Endothelial cell of umbilical vein (primary cell): ENCODE measurements around the gene NPY2R. TPM values are rescaled to one million over a fixed set of nuclear protein-coding genes. Genes with fewer than 3 reads are reported as not detected.

Experiments used
- BruUV-seq: library from RNA; stranded (reverse); fragments of 400-500 nt; replicated peaks from 2 replicates; lab custom pipeline; 2021; lab: Mats Ljungman, UMichigan
- CTCF ChIA-PET: fragments of 300-600, 350-600 bp; sonication (Branson Sonifier 250); formaldehyde crosslinking; loops from one replicate; lab custom pipeline; 2021; ENCODE audit warnings: antibody characterized with exemption, inconsistent platforms; lab: Charles Lee
- POLR2A ChIA-PET: fragments of 300-600, 350-600 bp; sonication (Branson Sonifier 250); formaldehyde crosslinking; loops from one replicate; lab custom pipeline; 2021; ENCODE audit warnings: antibody characterized with exemption, inconsistent platforms; lab: Charles Lee
- DNase-seq: peaks from one replicate; pipeline ENCODE4 v3.0.0-alpha.2; 2011; ENCODE audit warnings: low read depth, low spot score
- FAIRE-seq: peaks from 2 replicates; lab custom pipeline; 2011; peaks lifted over from hg19 to GRCh38; lab: Jason Lieb, UNC
- H2AFZ ChIP-seq: 2 replicates; pipeline ENCODE4 v1.6.0; 2012; ENCODE audit warnings: low read depth, low read length, control low read depth, inconsistent platforms
- H3K27ac ChIP-seq: 2 replicates; pipeline ENCODE4 v1.5.1; 2011; ENCODE audit warnings: low read depth, mild to moderate bottlenecking, control low read depth, low read length, moderate library complexity; ENCODE audit not compliant: insufficient read depth
- H3K27me3 ChIP-seq, 2 experiments: 2 replicates each; pipeline versions ENCODE4 v1.6.0 to v1.6.1; 2011; ENCODE audit warnings: low read length in 2 of 2, mixed read lengths in 1 of 2; ENCODE audit not compliant: control insufficient read depth in 2 of 2, insufficient read depth in 2 of 2
- H3K36me3 ChIP-seq, 2 experiments: 2 replicates in 1 of 2; 3 replicates in 1 of 2; pipeline ENCODE4 v1.5.1; 2011; ENCODE audit warnings: low read length in 2 of 2, mild to moderate bottlenecking in 1 of 2, moderate library complexity in 1 of 2; ENCODE audit not compliant: control insufficient read depth in 2 of 2, insufficient read depth in 2 of 2; ENCODE audit errors: extremely low read depth in 1 of 2
- H3K4me1 ChIP-seq: 3 replicates; pipeline ENCODE4 v1.5.1; 2011; ENCODE audit warnings: mild to moderate bottlenecking, low read length; ENCODE audit not compliant: control insufficient read depth, insufficient read depth; ENCODE audit errors: extremely low read depth
- H3K4me2 ChIP-seq: 2 replicates; pipeline ENCODE4 v1.6.1; 2011; ENCODE audit warnings: low read length, control low read depth, mixed read lengths; ENCODE audit not compliant: insufficient read depth
- H3K4me3 ChIP-seq, 3 experiments: fragments of 200-600 bp in 1 of 3; sonication (generic), shearing (Covaris generic) in 1 of 3; replicated peaks in 1 of 3; 2 replicates each; pipeline ENCODE4 v1.5.1; 2011 to 2016; ENCODE audit warnings: control low read depth in 3 of 3, low read length in 3 of 3, mild to moderate bottlenecking in 2 of 3, inconsistent platforms in 1 of 3, low read depth in 1 of 3, moderate library complexity in 1 of 3; ENCODE audit not compliant: insufficient read depth in 1 of 3
- H3K79me2 ChIP-seq: 2 replicates; pipeline ENCODE4 v1.6.0; 2012; ENCODE audit warnings: low read length, inconsistent platforms; ENCODE audit not compliant: control insufficient read depth, insufficient read depth
- H3K9ac ChIP-seq: replicated peaks from 2 replicates; pipeline ENCODE3; 2011; ENCODE audit warnings: low read length, control low read depth; ENCODE audit not compliant: insufficient read depth; ENCODE audit errors: extremely low read depth
- H3K9me1 ChIP-seq: replicated peaks from 3 replicates; pipeline ENCODE4 v1.6.0; 2011; ENCODE audit warnings: mild to moderate bottlenecking, low read length; ENCODE audit not compliant: control insufficient read depth, insufficient read depth; ENCODE audit errors: extremely low read depth
- H3K9me3 ChIP-seq: replicated peaks from 2 replicates; pipeline ENCODE4 v1.5.1; 2012; ENCODE audit warnings: low read length, inconsistent platforms; ENCODE audit not compliant: control insufficient read depth, insufficient read depth
- H4K20me1 ChIP-seq: replicated peaks from 2 replicates; pipeline ENCODE3; 2011; ENCODE audit warnings: mild to moderate bottlenecking, low read length; ENCODE audit not compliant: control insufficient read depth, insufficient read depth; ENCODE audit errors: extremely low read depth
- EZH2 ChIP-seq: IDR thresholded peaks from 2 replicates; pipeline ENCODE4 v1.6.1; 2012; ENCODE audit warnings: borderline replicate concordance, low read depth, mild to moderate bottlenecking, moderate library complexity, low read length, inconsistent platforms; ENCODE audit not compliant: severe bottlenecking
- FOS ChIP-seq: IDR thresholded peaks from 2 replicates; pipeline ENCODE4 v1.6.1; 2011; ENCODE audit warnings: mild to moderate bottlenecking, low read length, moderate library complexity, borderline replicate concordance; ENCODE audit not compliant: insufficient read depth
- GATA2 ChIP-seq: IDR thresholded peaks from 2 replicates; pipeline ENCODE4 v1.7.0; 2011; ENCODE audit warnings: low read depth, mild to moderate bottlenecking, moderate library complexity, mixed read lengths, low read length; ENCODE audit not compliant: insufficient read length, insufficient read depth
- JUN ChIP-seq: IDR thresholded peaks from 2 replicates; pipeline ENCODE4 v1.6.1; 2011; ENCODE audit warnings: borderline replicate concordance, low read depth; ENCODE audit not compliant: insufficient read length, insufficient read depth
- MYC ChIP-seq: IDR thresholded peaks from one replicate; pipeline ENCODE4 v1.6.1; 2011; ENCODE audit warnings: mild to moderate bottlenecking, low read depth, low read length
- POLR2A ChIP-seq: IDR thresholded peaks from 2 replicates; pipeline ENCODE4 v1.6.1; 2012; ENCODE audit warnings: low read depth, mild to moderate bottlenecking, control low read depth, low read length
- POLR2AphosphoS5 ChIP-seq: IDR thresholded peaks from 2 replicates; pipeline ENCODE4 v1.6.1; 2012; ENCODE audit warnings: low read depth, mild to moderate bottlenecking, control low read depth, low read length, moderate library complexity; ENCODE audit not compliant: insufficient read depth
- dilution Hi-C: fragments of 300-500 bp; cut with MboI; formaldehyde crosslinking; loops from one replicate; pipeline ENCODE4 v1.15.0; 2019; ENCODE audit warnings: low sequenced_read_pairs; ENCODE audit not compliant: extremely low pct_ligation_motif_present
- intact Hi-C: fragments of 100-400 bp; cut with micrococcal nuclease; formaldehyde crosslinking; loops from one replicate; pipeline ENCODE4 v1.10.0; 2022
- polyA plus RNA-seq, 4 experiments: library from polyadenylated mRNA; depleted of rRNA in 3 of 4; stranded (reverse) in 3 of 4; unstranded in 1 of 4; fragments of >200 nt; gene quantifications; 2 replicates each; pipeline versions ENCODE4 v1.2.1 to v1.2.3, GENCODE V29; 2011 to 2012; ENCODE audit warnings: missing spikeins in 1 of 4
- total RNA-seq: library from RNA; stranded (reverse); gene quantifications from 2 replicates; pipeline ENCODE4 v1.2.3, GENCODE V29; 2021
- TF ChIP-seq, protein P1 (sequence below): IDR thresholded peaks from 2 replicates; pipeline ENCODE4 v1.6.1; 2011; ENCODE audit not compliant: insufficient read depth, insufficient read length
- TF ChIP-seq, protein P2 (sequence below), 2 donors: IDR thresholded peaks; 1 replicate in 1 of 2; 2 replicates in 1 of 2; pipeline ENCODE4 v1.5.1; 2011; ENCODE audit warnings: low read length in 2 of 2, mild to moderate bottlenecking in 2 of 2, moderate library complexity in 2 of 2, control low read depth in 1 of 2, inconsistent platforms in 1 of 2, low read depth in 1 of 2; ENCODE audit not compliant: insufficient read depth in 1 of 2; ENCODE audit errors: extremely low read depth in 1 of 2

The NPY2R gene
- total and polyA plus RNA-seq, 2 donors (not counting 3 experiments of a cell fraction or from before 2014, with no cell fraction given) = not detected

DNA sequence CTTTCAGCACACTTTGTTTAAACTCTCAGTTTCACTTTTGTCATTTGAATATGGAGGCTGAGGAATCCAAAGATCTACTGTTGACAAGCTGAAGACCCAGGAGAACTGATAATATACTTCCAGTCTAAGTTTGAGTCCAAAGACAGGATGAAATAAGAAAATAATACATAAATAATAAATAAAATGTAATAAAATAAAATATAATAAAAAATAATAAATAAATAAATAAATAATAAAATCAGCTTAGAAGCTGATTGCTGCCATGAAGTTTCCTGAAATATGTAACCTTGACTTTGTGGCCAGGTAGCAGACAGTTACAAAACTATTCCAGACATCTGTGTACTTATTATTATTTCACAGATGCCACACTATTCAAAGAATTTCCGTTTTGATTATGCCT lies 55.0 kb downstream of the NPY2R start:
- H2AFZ ChIP-seq = no peak overlapping the region
- no peak overlapping the region for H3K9ac ChIP-seq
- FAIRE-seq = no peak
- H4K20me1 ChIP-seq = no peaks in the 10 kb centered on the region
- H3K27me3 ChIP-seq = no peaks in the 10 kb centered on the region
- no TSS peak for BruUV-seq
- intact Hi-C loops = no loop called here
- dilution Hi-C loops = no loop called here
- CTCF ChIA-PET = no interaction called here
- POLR2A ChIA-PET = no interaction called here
- no peak overlapping the region for H3K27ac ChIP-seq
- no peaks in the 10 kb centered on the region for H3K79me2 ChIP-seq
- no peak overlapping the region for H3K4me2 ChIP-seq
- H3K4me1 ChIP-seq = no peaks in the 10 kb centered on the region
- no peak overlapping the region for H3K4me3 ChIP-seq
- TF ChIP-seq, protein P1, sequence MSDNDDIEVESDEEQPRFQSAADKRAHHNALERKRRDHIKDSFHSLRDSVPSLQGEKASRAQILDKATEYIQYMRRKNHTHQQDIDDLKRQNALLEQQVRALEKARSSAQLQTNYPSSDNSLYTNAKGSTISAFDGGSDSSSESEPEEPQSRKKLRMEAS = no peak
- TF ChIP-seq POLR2AphosphoS5 = no peak
- TF ChIP-seq EZH2 = no peak
- TF ChIP-seq, protein P2, sequence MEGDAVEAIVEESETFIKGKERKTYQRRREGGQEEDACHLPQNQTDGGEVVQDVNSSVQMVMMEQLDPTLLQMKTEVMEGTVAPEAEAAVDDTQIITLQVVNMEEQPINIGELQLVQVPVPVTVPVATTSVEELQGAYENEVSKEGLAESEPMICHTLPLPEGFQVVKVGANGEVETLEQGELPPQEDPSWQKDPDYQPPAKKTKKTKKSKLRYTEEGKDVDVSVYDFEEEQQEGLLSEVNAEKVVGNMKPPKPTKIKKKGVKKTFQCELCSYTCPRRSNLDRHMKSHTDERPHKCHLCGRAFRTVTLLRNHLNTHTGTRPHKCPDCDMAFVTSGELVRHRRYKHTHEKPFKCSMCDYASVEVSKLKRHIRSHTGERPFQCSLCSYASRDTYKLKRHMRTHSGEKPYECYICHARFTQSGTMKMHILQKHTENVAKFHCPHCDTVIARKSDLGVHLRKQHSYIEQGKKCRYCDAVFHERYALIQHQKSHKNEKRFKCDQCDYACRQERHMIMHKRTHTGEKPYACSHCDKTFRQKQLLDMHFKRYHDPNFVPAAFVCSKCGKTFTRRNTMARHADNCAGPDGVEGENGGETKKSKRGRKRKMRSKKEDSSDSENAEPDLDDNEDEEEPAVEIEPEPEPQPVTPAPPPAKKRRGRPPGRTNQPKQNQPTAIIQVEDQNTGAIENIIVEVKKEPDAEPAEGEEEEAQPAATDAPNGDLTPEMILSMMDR (IDR thresholded peaks at IDR 0.05; ENCODE audit: extremely low read depth in 1 of 2, insufficient read depth in 1 of 2, low read depth in 1 of 2, low read length in 2 of 2) = no peak
- no peaks in the 10 kb centered on the region for H3K9me1 ChIP-seq
- no peaks in the 10 kb centered on the region for H3K9me3 ChIP-seq
- no peaks in the 10 kb centered on the region for H3K36me3 ChIP-seq
- DNase-seq = no peak

DNA sequence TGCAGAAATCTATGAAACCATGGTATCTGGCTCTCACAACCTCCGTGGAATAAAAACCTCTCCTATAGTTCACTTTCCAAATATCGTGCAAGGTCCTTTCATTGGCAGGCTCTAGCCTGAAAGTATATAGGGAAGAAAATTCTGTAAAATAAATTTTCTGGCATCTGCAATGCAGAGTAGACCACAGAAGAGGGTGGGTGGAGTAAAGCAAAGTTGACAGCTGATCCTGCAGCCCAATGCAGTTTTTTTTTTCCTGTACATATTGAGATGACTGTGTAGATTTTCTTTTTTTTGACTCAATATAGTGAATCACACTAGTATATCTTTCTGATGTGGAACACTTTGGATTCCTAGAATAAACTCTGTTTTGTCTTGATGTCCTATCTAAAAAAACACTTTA lies 56.7 kb downstream of the NPY2R start:
- Histone ChIP-seq H3K36me3 (no peaks in the 10 kb centered on the region), H3K27me3 (no peaks in the 10 kb centered on the region), H2AFZ (no peak overlapping the region), H3K4me3 (no peak overlapping the region), H3K9me1 (no peaks in the 10 kb centered on the region), H3K4me2 (no peak overlapping the region), H3K27ac (no peak overlapping the region), H4K20me1 (no peaks in the 10 kb centered on the region), H3K4me1 (no peaks in the 10 kb centered on the region), H3K79me2 (no peaks in the 10 kb centered on the region), H3K9me3 (no peaks in the 10 kb centered on the region), H3K9ac (no peak overlapping the region)
- BruUV-seq = no TSS peak
- dilution Hi-C loops (no loop called here), intact Hi-C loops (no loop called here)
- DNase-seq = no peak
- ChIA-PET CTCF (no interaction called here), POLR2A (no interaction called here)
- no peak for TF ChIP-seq FOS
- TF ChIP-seq, protein P2 (IDR thresholded peaks at IDR 0.05; ENCODE audit: extremely low read depth in 1 of 2, insufficient read depth in 1 of 2, low read depth in 1 of 2, low read length in 2 of 2) = no peak
- TF ChIP-seq EZH2 = no peak
- TF ChIP-seq POLR2A = no peak
- TF ChIP-seq MYC = no peak
- no peak for TF ChIP-seq JUN
- TF ChIP-seq POLR2AphosphoS5 = no peak
- TF ChIP-seq, protein P1 = no peak
- TF ChIP-seq GATA2 = no peak
- no peak for FAIRE-seq
